ENCODE measurements around the gene CTNNA1.

DNA sequence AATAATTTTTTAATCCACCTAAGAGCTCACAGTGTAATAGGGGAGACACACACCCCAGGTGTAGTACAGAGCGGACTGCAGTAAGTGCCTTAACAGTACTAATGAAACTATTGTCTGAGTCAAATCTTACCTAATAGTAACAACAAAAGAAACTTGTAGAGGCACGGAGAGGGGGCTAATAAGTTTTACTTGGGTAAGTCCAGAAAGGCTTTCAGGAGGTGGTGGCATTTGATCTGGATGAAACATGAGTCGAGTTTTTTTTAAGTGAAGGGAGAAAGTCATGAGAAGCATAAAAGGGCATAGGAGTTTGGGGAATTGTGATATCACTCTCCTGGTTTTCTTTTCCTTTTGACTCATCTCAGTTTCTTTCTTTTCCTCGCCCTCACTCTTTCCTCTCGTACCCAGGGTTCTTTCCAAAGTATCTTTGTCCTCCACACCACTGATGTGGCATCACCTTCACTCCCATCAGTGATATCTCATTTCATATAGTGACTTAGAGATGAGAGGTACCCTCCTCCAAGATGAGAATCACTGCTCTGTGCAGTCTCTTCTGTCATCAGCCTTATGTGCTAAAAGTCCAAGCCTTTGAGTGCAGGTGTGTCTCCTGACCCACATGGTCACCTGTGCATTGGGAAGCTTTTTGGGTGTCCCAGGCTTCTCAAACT, 2.0 kb downstream of the CTNNA1 start:
- TF ChIP-seq CBX5 (IDR thresholded peaks at IDR 0.05; ENCODE audit: low read depth, low read length) (no peak), BACH1 (IDR thresholded peaks at IDR 0.05; ENCODE audit: low read length) (no peak), EZH2 (IDR thresholded peaks at IDR 0.05; ENCODE audit: low read depth, low read length, severe bottlenecking) (no peak), POLR2A (IDR thresholded peaks at IDR 0.05; ENCODE audit: control extremely low read depth in 1 of 2, low read depth in 2 of 2, low read length in 2 of 2) (no peak)
- TF ChIP-seq, protein P1, sequence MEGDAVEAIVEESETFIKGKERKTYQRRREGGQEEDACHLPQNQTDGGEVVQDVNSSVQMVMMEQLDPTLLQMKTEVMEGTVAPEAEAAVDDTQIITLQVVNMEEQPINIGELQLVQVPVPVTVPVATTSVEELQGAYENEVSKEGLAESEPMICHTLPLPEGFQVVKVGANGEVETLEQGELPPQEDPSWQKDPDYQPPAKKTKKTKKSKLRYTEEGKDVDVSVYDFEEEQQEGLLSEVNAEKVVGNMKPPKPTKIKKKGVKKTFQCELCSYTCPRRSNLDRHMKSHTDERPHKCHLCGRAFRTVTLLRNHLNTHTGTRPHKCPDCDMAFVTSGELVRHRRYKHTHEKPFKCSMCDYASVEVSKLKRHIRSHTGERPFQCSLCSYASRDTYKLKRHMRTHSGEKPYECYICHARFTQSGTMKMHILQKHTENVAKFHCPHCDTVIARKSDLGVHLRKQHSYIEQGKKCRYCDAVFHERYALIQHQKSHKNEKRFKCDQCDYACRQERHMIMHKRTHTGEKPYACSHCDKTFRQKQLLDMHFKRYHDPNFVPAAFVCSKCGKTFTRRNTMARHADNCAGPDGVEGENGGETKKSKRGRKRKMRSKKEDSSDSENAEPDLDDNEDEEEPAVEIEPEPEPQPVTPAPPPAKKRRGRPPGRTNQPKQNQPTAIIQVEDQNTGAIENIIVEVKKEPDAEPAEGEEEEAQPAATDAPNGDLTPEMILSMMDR (IDR thresholded peaks at IDR 0.05; ENCODE audit: control extremely low read depth in 1 of 3, insufficient read depth in 1 of 3, low read depth in 1 of 3, low read length in 3 of 3), result no peak
